Esophagus (tissue), 2 donors: ENCODE data around the gene FUT4. TPM values are rescaled to one million over a fixed set of nuclear protein-coding genes. Genes with fewer than 3 reads are reported as not detected.

Source experiments
- H3K27ac ChIP-seq, 2 donors: one replicate each; pipeline ENCODE4 v1.5.1; 2013; ENCODE audit warnings: low read depth in 2 of 2, mild to moderate bottlenecking in 2 of 2, inconsistent platforms in 1 of 2, low read length in 1 of 2, moderate library complexity in 1 of 2
- H3K27me3 ChIP-seq, 2 donors: one replicate each; pipeline ENCODE4 v1.6.1; 2013; ENCODE audit warnings: low read length in 2 of 2, control low read depth in 1 of 2, mild to moderate bottlenecking in 1 of 2; ENCODE audit not compliant: insufficient read depth in 2 of 2, control insufficient read depth in 1 of 2
- H3K36me3 ChIP-seq, 2 donors: one replicate each; pipeline ENCODE4 v1.6.1; 2013; ENCODE audit warnings: low read length in 1 of 2; ENCODE audit not compliant: control insufficient read depth in 2 of 2, insufficient read depth in 2 of 2
- H3K4me1 ChIP-seq, 2 donors: one replicate each; pipeline ENCODE4 v1.6.1; 2013; ENCODE audit warnings: low read length in 1 of 2; ENCODE audit not compliant: control insufficient read depth in 2 of 2, insufficient read depth in 2 of 2
- H3K4me3 ChIP-seq, 2 donors: one replicate each; pipeline ENCODE4 v1.5.1; 2013; ENCODE audit warnings: low read length in 2 of 2, mild to moderate bottlenecking in 2 of 2, low read depth in 1 of 2, moderate library complexity in 1 of 2
- H3K9me3 ChIP-seq, 2 donors: one replicate each; pipeline ENCODE4 v1.6.1; 2013; ENCODE audit warnings: mild to moderate bottlenecking in 2 of 2, low read depth in 1 of 2, low read length in 1 of 2, moderate library complexity in 1 of 2; ENCODE audit not compliant: control insufficient read depth in 2 of 2, insufficient read depth in 1 of 2
- WGBS, 2 donors: extraction: QIAGEN DNeasy Blood & Tissue Kit; methylation state at CpG; one replicate each; pipeline ENCODE4 v1.1.7; 2013; 5-methylcytosine and 5-hydroxymethylcytosine counted together
- polyA plus RNA-seq, 2 donors: library from polyadenylated mRNA; stranded (reverse); fragments of 200-250 nt; gene quantifications; one replicate each; pipeline ENCODE4 v1.2.3, GENCODE V29; 2013
- donor health status: healthy with polysubstance abuse.
- donor health status: Bipolar disorder and iron deficiency.

Gene FUT4
- polyA plus RNA-seq, 2 donors, result 0.61 to 0.75 TPM

GRCh38 chr11:94513091-94513490, 30.6 kb upstream of the FUT4 start:
- H3K36me3 ChIP-seq, result no peaks in the 10 kb centered on the region
- 48 to 55% methylated on average over 2 of the region's 2 CpGs for WGBS, 2 donors
- no peak overlapping the region for H3K4me3 ChIP-seq
- H3K27ac ChIP-seq, result no peak overlapping the region
- H3K4me1 ChIP-seq, result peaks cover 0 to 5% of the 10 kb centered on the region in 2 donors
- no peaks in the 10 kb centered on the region for H3K27me3 ChIP-seq
- no peaks in the 10 kb centered on the region for H3K9me3 ChIP-seq

DNA sequence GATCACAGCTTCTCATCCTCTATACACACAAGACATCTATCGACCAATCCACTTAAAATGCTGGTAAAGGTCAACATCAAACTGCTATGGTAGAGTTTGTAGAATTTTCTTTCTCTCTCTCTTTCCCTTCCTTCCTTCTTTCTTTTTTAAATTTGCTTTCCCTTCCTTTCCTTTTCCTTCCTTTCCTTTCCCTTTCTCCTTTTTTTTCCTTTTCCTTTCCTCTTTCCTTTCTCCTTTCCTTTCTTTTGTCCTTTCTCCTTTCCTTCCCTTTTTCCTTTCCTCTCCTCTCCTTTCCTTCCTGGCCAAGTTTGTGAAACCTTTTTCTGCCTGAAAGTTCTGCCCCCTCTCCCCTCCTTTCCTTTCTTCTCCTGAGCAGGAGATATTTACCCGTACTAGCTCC, 28.3 kb upstream of the FUT4 start:
- peaks cover 0 to 5% of the 10 kb centered on the region in 2 donors for H3K4me1 ChIP-seq
- WGBS, 2 donors, result 85 to 90% methylated on average over 2 of the region's 2 CpGs
- no peak overlapping the region for H3K27ac ChIP-seq
- no peaks in the 10 kb centered on the region for H3K9me3 ChIP-seq
- no peaks in the 10 kb centered on the region for H3K36me3 ChIP-seq
- no peaks in the 10 kb centered on the region for H3K27me3 ChIP-seq
- H3K4me3 ChIP-seq, result no peak overlapping the region

DNA sequence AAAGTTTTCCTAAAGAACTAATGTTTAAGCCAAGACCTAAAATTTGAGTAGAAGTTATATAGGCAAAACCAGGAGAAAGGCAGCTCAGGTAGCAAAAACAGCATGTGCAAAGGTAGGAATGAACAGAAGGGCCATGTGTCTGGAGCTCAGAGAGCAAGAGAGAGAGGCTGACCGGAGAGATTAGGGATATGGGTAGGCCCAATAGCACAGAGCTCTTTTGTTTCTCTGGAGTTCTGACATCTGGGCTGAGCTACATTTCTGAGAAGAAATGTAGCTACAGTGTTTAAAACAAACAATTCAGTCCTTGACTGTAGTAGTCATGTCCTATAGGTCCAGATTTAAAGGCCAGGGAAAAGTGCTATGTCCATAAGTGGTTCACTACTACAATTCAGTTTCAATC, 27.0 kb upstream of the FUT4 start:
- 15 to 48% methylated on average over 1 of the region's 1 CpG for WGBS, 2 donors
- Histone ChIP-seq H3K36me3 (no peaks in the 10 kb centered on the region), H3K4me3 (no peak overlapping the region)

GRCh38 chr11:94518300-94518699, 25.4 kb upstream of the FUT4 start:
- Histone ChIP-seq H3K4me3 (no peak overlapping the region), H3K36me3 (no peaks in the 10 kb centered on the region)
- 67 to 68% methylated on average over 4 of the region's 4 CpGs for WGBS, 2 donors

More for the DNA sequence above, 27.0 kb upstream of the FUT4 start:
- no peaks in the 10 kb centered on the region for H3K27me3 ChIP-seq
- H3K27ac ChIP-seq, result no peak overlapping the region
- peaks cover 0 to 5% of the 10 kb centered on the region in 2 donors for H3K4me1 ChIP-seq
- H3K9me3 ChIP-seq, result no peaks in the 10 kb centered on the region

GRCh38 chr11:94519478-94520084, 24.1 kb upstream of the FUT4 start:
- Histone ChIP-seq H3K36me3 (no peaks in the 10 kb centered on the region), H3K4me3 (no peak overlapping the region), H3K4me1 (no peaks in the 10 kb centered on the region), H3K9me3 (no peaks in the 10 kb centered on the region), H3K27ac (no peak overlapping the region), H3K27me3 (no peaks in the 10 kb centered on the region)
- 6 to 9% methylated on average over 5 of the region's 5 CpGs for WGBS, 2 donors

More at GRCh38 chr11:94518300-94518699, 25.4 kb upstream of the FUT4 start:
- H3K9me3 ChIP-seq, result no peaks in the 10 kb centered on the region
- H3K27me3 ChIP-seq, result no peaks in the 10 kb centered on the region
- H3K27ac ChIP-seq, result no peak overlapping the region
- H3K4me1 ChIP-seq, result peaks cover 0 to 1% of the 10 kb centered on the region in 2 donors

- Histone ChIP-seq H3K4me1 (no peaks in the 10 kb centered on the region), H3K9me3 (no peaks in the 10 kb centered on the region), H3K4me3 (no peak overlapping the region), H3K36me3 (no peaks in the 10 kb centered on the region), H3K27me3 (no peaks in the 10 kb centered on the region), H3K27ac (no peak overlapping the region)
- WGBS, 2 donors, result 48 to 60% methylated on average over 5 of the region's 5 CpGs
These were observed 22.0 kb upstream of the FUT4 start for GRCh38 chr11:94521684-94522083.

- Histone ChIP-seq H3K27ac (no peak overlapping the region), H3K4me3 (no peak overlapping the region), H3K27me3 (no peaks in the 10 kb centered on the region), H3K9me3 (no peaks in the 10 kb centered on the region), H3K4me1 (no peaks in the 10 kb centered on the region), H3K36me3 (no peaks in the 10 kb centered on the region)
- WGBS, 2 donors, result 85 to 88% methylated on average over 1 of the region's 1 CpG
These were observed 19.4 kb upstream of the FUT4 start for GRCh38 chr11:94524341-94524740.

- no peaks in the 10 kb centered on the region for H3K36me3 ChIP-seq
- no peaks in the 10 kb centered on the region for H3K27me3 ChIP-seq
- H3K9me3 ChIP-seq, result no peaks in the 10 kb centered on the region
- no peak overlapping the region for H3K27ac ChIP-seq
- no peak overlapping the region for H3K4me3 ChIP-seq
- no peaks in the 10 kb centered on the region for H3K4me1 ChIP-seq
- 25 to 32% methylated on average over 5 of the region's 5 CpGs for WGBS, 2 donors
These were observed 18.0 kb upstream of the FUT4 start for GRCh38 chr11:94525546-94526324.

- Histone ChIP-seq H3K4me1 (no peaks in the 10 kb centered on the region), H3K27me3 (no peaks in the 10 kb centered on the region), H3K9me3 (no peaks in the 10 kb centered on the region), H3K4me3 (no peak overlapping the region), H3K36me3 (no peaks in the 10 kb centered on the region), H3K27ac (no peak overlapping the region)
- WGBS, 2 donors, result 45 to 52% methylated on average over 4 of the region's 4 CpGs
These were observed 16.9 kb upstream of the FUT4 start for GRCh38 chr11:94526645-94527438.
